Stimulated activated naive CD8-positive, alpha-beta T cell treated with anti-CD3 and anti-CD28 coated beads, Interleukin-15, amount 100 ng/mL, for 72 hours (primary cell): Measurements from ENCODE around the gene CLRN3.

Experiments used
- ATAC-seq: fragments of 150-1000 bp; cut with Tn5 transposase; 2 replicates; pipeline ENCODE4 v1.10.0; 2021; ENCODE audit warnings: mild to moderate bottlenecking, moderate library complexity
- DNase-seq, 2 donors: peaks; one replicate each; pipeline ENCODE4 v3.0.0; 2021 to 2022
- H3K27ac Mint-ChIP-seq, 2 donors: one replicate each; pipeline ENCODE4 v1.8.0; 2022; ENCODE audit warnings: mild to moderate bottlenecking in 2 of 2, mixed read lengths in 2 of 2, moderate library complexity in 2 of 2
- H3K27me3 Mint-ChIP-seq: one replicate; pipeline ENCODE4 v1.8.0; 2022; ENCODE audit warnings: mixed read lengths
- H3K4me1 Mint-ChIP-seq: one replicate; pipeline ENCODE4 v1.8.0; 2022; ENCODE audit warnings: mild to moderate bottlenecking, mixed read lengths
- H3K4me3 Mint-ChIP-seq, 2 donors: one replicate each; pipeline ENCODE4 v1.8.0; 2022; ENCODE audit warnings: mild to moderate bottlenecking in 2 of 2, mixed read lengths in 2 of 2, moderate library complexity in 1 of 2
- H3K9me3 Mint-ChIP-seq, 2 donors: one replicate each; pipeline ENCODE4 v1.8.0; 2022; ENCODE audit warnings: mixed read lengths in 2 of 2

Gene CLRN3

GRCh38 chr10:127908959-127909267 lies 16.2 kb upstream of the CLRN3 start:
- Mint-ChIP-seq H3K4me1 (no peaks in the 10 kb centered on the region), H3K27ac (no peak overlapping the region), H3K27me3 (peaks cover 61% of the 10 kb centered on the region), H3K9me3 (no peaks in the 10 kb centered on the region), H3K4me3 (no peak overlapping the region)
- ATAC-seq (no peak), DNase-seq (no peak)

- no peaks in the 10 kb centered on the region for H3K9me3 Mint-ChIP-seq
Measured at GRCh38 chr10:127908106-127908958, 15.6 kb upstream of the CLRN3 start.

GRCh38 chr10:127907411-127908105 lies 14.8 kb upstream of the CLRN3 start:
- ATAC-seq (peak; percentile 50), DNase-seq (peak in 1 of 2 donors; percentile 23)
- H3K27me3 Mint-ChIP-seq, result peaks cover 69% of the 10 kb centered on the region
- H3K4me1 Mint-ChIP-seq, result no peaks in the 10 kb centered on the region
- H3K27ac Mint-ChIP-seq, result no peak overlapping the region
- peak overlapping the region; percentile 37 to 51 for H3K4me3 Mint-ChIP-seq
- H3K9me3 Mint-ChIP-seq, result no peaks in the 10 kb centered on the region

More at GRCh38 chr10:127908106-127908958, 15.6 kb upstream of the CLRN3 start:
- Mint-ChIP-seq H3K27me3 (peaks cover 66% of the 10 kb centered on the region), H3K27ac (no peak overlapping the region), H3K4me1 (no peaks in the 10 kb centered on the region), H3K4me3 (peak overlapping the region in 1 of 2 donors; percentile 33)
- DNase-seq (no peak), ATAC-seq (no peak)

GRCh38 chr10:127906548-127907377 lies 14.0 kb upstream of the CLRN3 start, which contains the start of gene PTPRE:
PTPRE (plus strand) TSS chr10:127907103; CDS start chr10:128040882, 133,779 bp downstream.
- peak; percentile 93 for ATAC-seq
- no peaks in the 10 kb centered on the region for H3K4me1 Mint-ChIP-seq
- H3K27ac Mint-ChIP-seq, result no peak within 1 kb of the TSS
- peaks cover 69% of the 10 kb centered on the region for H3K27me3 Mint-ChIP-seq
- no peaks in the 10 kb centered on the region for H3K9me3 Mint-ChIP-seq
- DNase-seq, result peak; percentile 80 to 82
- H3K4me3 Mint-ChIP-seq, result peak within 1 kb of the TSS; percentile 38 to 51

- no peaks in the 10 kb centered on the region for H3K4me1 Mint-ChIP-seq
- peaks cover 69% of the 10 kb centered on the region for H3K27me3 Mint-ChIP-seq
- no peak overlapping the region for H3K4me3 Mint-ChIP-seq
- ATAC-seq (no peak), DNase-seq (no peak)
- H3K9me3 Mint-ChIP-seq, result no peaks in the 10 kb centered on the region
- no peak overlapping the region for H3K27ac Mint-ChIP-seq
Measured at GRCh38 chr10:127905848-127906261, 13.1 kb upstream of the CLRN3 start.

GRCh38 chr10:127905001-127905847 lies 12.5 kb upstream of the CLRN3 start:
- peaks cover 64% of the 10 kb centered on the region for H3K27me3 Mint-ChIP-seq
- H3K4me3 Mint-ChIP-seq, result no peak overlapping the region
- no peaks in the 10 kb centered on the region for H3K4me1 Mint-ChIP-seq
- DNase-seq (no peak), ATAC-seq (no peak)
- H3K27ac Mint-ChIP-seq, result peak overlapping the region; percentile 48 to 85
- H3K9me3 Mint-ChIP-seq, result no peaks in the 10 kb centered on the region

GRCh38 chr10:127904311-127905000 lies 11.7 kb upstream of the CLRN3 start:
- ATAC-seq (no peak), DNase-seq (no peak)
- H3K27me3 Mint-ChIP-seq, result peaks cover 62% of the 10 kb centered on the region
- no peaks in the 10 kb centered on the region for H3K9me3 Mint-ChIP-seq
- no peak overlapping the region for H3K4me3 Mint-ChIP-seq
- H3K4me1 Mint-ChIP-seq, result no peaks in the 10 kb centered on the region
- no peak overlapping the region for H3K27ac Mint-ChIP-seq

GRCh38 chr10:127903789-127904188 lies 11.0 kb upstream of the CLRN3 start:
- Mint-ChIP-seq H3K4me1 (no peaks in the 10 kb centered on the region), H3K27me3 (peaks cover 60% of the 10 kb centered on the region), H3K4me3 (no peak overlapping the region), H3K27ac (no peak overlapping the region), H3K9me3 (no peaks in the 10 kb centered on the region)
- no peak for DNase-seq
- no peak for ATAC-seq

- H3K27ac Mint-ChIP-seq, result peak overlapping the region in 1 of 2 donors; percentile 45
Measured at GRCh38 chr10:127899766-127900387, 7.1 kb upstream of the CLRN3 start.

GRCh38 chr10:127897177-127897576 lies 4.4 kb upstream of the CLRN3 start:
- ATAC-seq, result no peak
- no peak overlapping the region for H3K27ac Mint-ChIP-seq
- H3K27me3 Mint-ChIP-seq, result peaks cover 45% of the 10 kb centered on the region
- no peak overlapping the region for H3K4me3 Mint-ChIP-seq
- DNase-seq, result no peak
- H3K4me1 Mint-ChIP-seq, result peaks cover 9% of the 10 kb centered on the region
- peaks cover 0 to 6% of the 10 kb centered on the region in 2 donors for H3K9me3 Mint-ChIP-seq

More at GRCh38 chr10:127899766-127900387, 7.1 kb upstream of the CLRN3 start:
- Mint-ChIP-seq H3K9me3 (peaks cover 0 to 6% of the 10 kb centered on the region in 2 donors), H3K4me3 (no peak overlapping the region), H3K27me3 (peaks cover 40% of the 10 kb centered on the region), H3K4me1 (peaks cover 6% of the 10 kb centered on the region)
- no peak for DNase-seq
- peak; percentile 37 for ATAC-seq

- peaks cover 45% of the 10 kb centered on the region for H3K27me3 Mint-ChIP-seq
Measured at GRCh38 chr10:127896590-127896989, 3.8 kb upstream of the CLRN3 start.

GRCh38 chr10:127894146-127894545 lies 1.4 kb upstream of the CLRN3 start:
- Mint-ChIP-seq H3K4me3 (no peak overlapping the region), H3K9me3 (peaks cover 0 to 6% of the 10 kb centered on the region in 2 donors), H3K27ac (no peak overlapping the region), H3K4me1 (peaks cover 9% of the 10 kb centered on the region), H3K27me3 (peaks cover 35% of the 10 kb centered on the region)
- no peak for DNase-seq
- ATAC-seq, result no peak

More at GRCh38 chr10:127896590-127896989, 3.8 kb upstream of the CLRN3 start:
- peaks cover 9% of the 10 kb centered on the region for H3K4me1 Mint-ChIP-seq
- H3K27ac Mint-ChIP-seq, result no peak overlapping the region
- DNase-seq, result no peak
- H3K4me3 Mint-ChIP-seq, result no peak overlapping the region
- H3K9me3 Mint-ChIP-seq, result peaks cover 0 to 6% of the 10 kb centered on the region in 2 donors
- no peak for ATAC-seq

- no peak overlapping the region for H3K27ac Mint-ChIP-seq
- DNase-seq, result no peak
- peaks cover 38% of the 10 kb centered on the region for H3K27me3 Mint-ChIP-seq
- no peaks in the 10 kb centered on the region for H3K9me3 Mint-ChIP-seq
- peaks cover 9% of the 10 kb centered on the region for H3K4me1 Mint-ChIP-seq
- H3K4me3 Mint-ChIP-seq, result no peak overlapping the region
- no peak for ATAC-seq
Measured at GRCh38 chr10:127890832-127891334, 1.9 kb downstream of the CLRN3 start.

GRCh38 chr10:127890216-127890615 lies 2.5 kb downstream of the CLRN3 start:
- H3K9me3 Mint-ChIP-seq, result no peaks in the 10 kb centered on the region
- no peak overlapping the region for H3K27ac Mint-ChIP-seq

More at GRCh38 chr10:127890216-127890615, 2.5 kb downstream of the CLRN3 start:
- H3K4me3 Mint-ChIP-seq, result no peak overlapping the region
- H3K4me1 Mint-ChIP-seq, result peaks cover 7% of the 10 kb centered on the region
- DNase-seq (no peak), ATAC-seq (no peak)
- H3K27me3 Mint-ChIP-seq, result peaks cover 38% of the 10 kb centered on the region
